Tibial nerve (tissue), 4 donors: ENCODE results near the gene RBCK1. TPM values are rescaled to one million over a fixed set of nuclear protein-coding genes. Genes with fewer than 3 reads are reported as not detected.

Experiments
- DNase-seq, 2 donors: peaks; one replicate each; pipeline ENCODE4 v3.0.0-alpha.2; 2019; ENCODE audit warnings: low spot score in 2 of 2
- H3K27ac ChIP-seq, 4 donors: fragments of 200-600 bp; sonication (generic) in 3 of 4; one replicate each; pipeline ENCODE4 v1.5.1; 2017 to 2019; ENCODE audit warnings: mild to moderate bottlenecking in 1 of 4
- H3K27me3 ChIP-seq, 2 donors: fragments of 200-600 bp; sonication (generic) in 1 of 2; one replicate each; pipeline versions ENCODE4 v1.5.1 to v1.6.0; 2017 to 2019
- H3K36me3 ChIP-seq, 3 donors: fragments of 200-600 bp; sonication (generic); one replicate each; pipeline ENCODE4 v1.5.1; 2018 to 2019
- H3K4me1 ChIP-seq, 4 donors: fragments of 200-600 bp; sonication (generic) in 3 of 4; one replicate each; pipeline ENCODE4 v1.5.1; 2017 to 2019
- H3K4me3 ChIP-seq, 4 donors: fragments of 200-600 bp; sonication (generic) in 3 of 4; one replicate each; pipeline ENCODE4 v1.5.1; 2017 to 2019; ENCODE audit warnings: mild to moderate bottlenecking in 1 of 4, moderate library complexity in 1 of 4
- H3K9me3 ChIP-seq, 4 donors: fragments of 200-600 bp; sonication (generic) in 3 of 4; one replicate each; pipeline ENCODE4 v1.5.1; 2017 to 2019
- CTCF ChIP-seq, 5 experiments: fragments of 200-600 bp in 3 of 5; fragments of 450-650 bp in 2 of 5; sonication (generic) in 3 of 5; IDR thresholded peaks; one replicate each; pipeline ENCODE4 v1.5.1; 2016 to 2019; ENCODE audit warnings: antibody characterized with exemption in 5 of 5, mild to moderate bottlenecking in 3 of 5, moderate library complexity in 2 of 5
- EP300 ChIP-seq, 2 donors: sonication (generic); formaldehyde crosslinking; IDR thresholded peaks; one replicate each; pipeline ENCODE4 v1.6.1; 2017; ENCODE audit warnings: antibody characterized with exemption in 2 of 2, mild to moderate bottlenecking in 1 of 2
- POLR2A ChIP-seq, 2 donors: fragments of 450-650 bp; IDR thresholded peaks; one replicate each; pipeline ENCODE4 v1.6.1; 2017; ENCODE audit warnings: antibody characterized with exemption in 2 of 2, mild to moderate bottlenecking in 2 of 2, moderate library complexity in 2 of 2
- WGBS, 2 donors: methylation state at CpG; one replicate each; pipeline ENCODE4 v1.1.5; 2018; 5-methylcytosine and 5-hydroxymethylcytosine counted together
- total RNA-seq, 4 donors: library from RNA; depleted of rRNA; stranded (reverse); fragments of >200 nt; gene quantifications; one replicate each; pipeline ENCODE4 v1.1.0, GENCODE V29; 2016

RBCK1 gene
- total RNA-seq, 4 donors from 2014 or later = 93.5 to 149 (median 118) TPM

- Histone ChIP-seq H3K4me1 (peaks cover 0 to 26% (median 0%) of the 10 kb centered on the region in 4 donors), H3K9me3 (no peaks in the 10 kb centered on the region), H3K4me3 (no peak overlapping the region), H3K27ac (no peak overlapping the region), H3K36me3 (no peaks in the 10 kb centered on the region), H3K27me3 (no peaks in the 10 kb centered on the region)
- TF ChIP-seq CTCF (IDR thresholded peaks at IDR 0.05) (no peak), EP300 (IDR thresholded peaks at IDR 0.05) (no peak), POLR2A (IDR thresholded peaks at IDR 0.05) (no peak)
- no peak for DNase-seq
- WGBS, 2 donors = 77 to 81% methylated on average over 10 to 13 of the region's 13 CpGs
Measured at GRCh38 chr20:363319-364078, 44.6 kb upstream of the RBCK1 start.

GRCh38 chr20:364905-365794 lies 42.9 kb upstream of the RBCK1 start:
- Histone ChIP-seq H3K27ac (no peak overlapping the region), H3K4me3 (no peak overlapping the region), H3K36me3 (no peaks in the 10 kb centered on the region), H3K9me3 (no peaks in the 10 kb centered on the region), H3K4me1 (peaks cover 0 to 13% (median 0%) of the 10 kb centered on the region in 4 donors), H3K27me3 (no peaks in the 10 kb centered on the region)
- no peak for DNase-seq
- TF ChIP-seq POLR2A (IDR thresholded peaks at IDR 0.05) (no peak), EP300 (IDR thresholded peaks at IDR 0.05) (no peak), CTCF (IDR thresholded peaks at IDR 0.05) (no peak)
- WGBS, 2 donors = 81% methylated on average over 9 of the region's 9 CpGs

GRCh38 chr20:366041-366718 lies 41.9 kb upstream of the RBCK1 start:
- Histone ChIP-seq H3K27me3 (no peaks in the 10 kb centered on the region), H3K36me3 (no peaks in the 10 kb centered on the region), H3K9me3 (no peaks in the 10 kb centered on the region), H3K4me1 (peaks cover 0 to 9% (median 0%) of the 10 kb centered on the region in 4 donors), H3K27ac (no peak overlapping the region), H3K4me3 (no peak overlapping the region)
- 57 to 64% methylated on average over 7 of the region's 7 CpGs for WGBS, 2 donors
- TF ChIP-seq CTCF (IDR thresholded peaks at IDR 0.05) (no peak), EP300 (IDR thresholded peaks at IDR 0.05) (no peak), POLR2A (IDR thresholded peaks at IDR 0.05) (no peak)
- DNase-seq = no peak

GRCh38 chr20:366719-367485 lies 41.2 kb upstream of the RBCK1 start:
- no peak overlapping the region for H3K27ac ChIP-seq
- H3K27me3 ChIP-seq = no peaks in the 10 kb centered on the region
- no peaks in the 10 kb centered on the region for H3K36me3 ChIP-seq
- WGBS, 2 donors = 71 to 85% methylated on average over 12 to 13 of the region's 13 CpGs
- peaks cover 0 to 9% (median 0%) of the 10 kb centered on the region in 4 donors for H3K4me1 ChIP-seq
- no peak for DNase-seq
- H3K4me3 ChIP-seq = no peak overlapping the region
- TF ChIP-seq CTCF (IDR thresholded peaks at IDR 0.05) = no peak
- TF ChIP-seq POLR2A (IDR thresholded peaks at IDR 0.05) = no peak
- no peak for TF ChIP-seq EP300 (IDR thresholded peaks at IDR 0.05)
- no peaks in the 10 kb centered on the region for H3K9me3 ChIP-seq
